HL-60 (cell line): ENCODE data around the gene BBS1.

ENCODE experiments used
- CTCF ChIP-seq: IDR thresholded peaks from one replicate; pipeline ENCODE4 v1.5.1; 2011; ENCODE audit warnings: low read length, control low read depth, inconsistent platforms; ENCODE audit not compliant: insufficient read depth
- GABPA ChIP-seq: IDR thresholded peaks from 2 replicates; pipeline ENCODE4 v1.6.1; 2012; ENCODE audit warnings: low read depth
- POLR2AphosphoS5 ChIP-seq: IDR thresholded peaks from 2 replicates; pipeline ENCODE4 v1.6.1; 2012; ENCODE audit warnings: low read depth
- REST ChIP-seq: IDR thresholded peaks from 2 replicates; pipeline ENCODE4 v1.6.1; 2012; ENCODE audit warnings: low read depth; ENCODE audit not compliant: insufficient replicate concordance
- SPI1 ChIP-seq: IDR thresholded peaks from 2 replicates; pipeline ENCODE4 v1.6.1; 2012; ENCODE audit warnings: low read depth, mild to moderate bottlenecking, borderline replicate concordance

GRCh38 chr11:66563832-66564231, 53.4 kb downstream of the BBS1 start:
- TF ChIP-seq CTCF: no peak
- TF ChIP-seq GABPA: no peak
- no peak for TF ChIP-seq REST
- TF ChIP-seq POLR2AphosphoS5: no peak
- TF ChIP-seq SPI1: no peak
